Right atrium auricular region (tissue), 2 donors: ENCODE measurements around the gene HDHD5. TPM values are rescaled to one million over a fixed set of nuclear protein-coding genes. Genes with fewer than 3 reads are reported as not detected.

Experiments
- DNase-seq: peaks from one replicate; pipeline ENCODE4 v3.0.0-alpha.2; 2019; ENCODE audit warnings: low spot score
- H3K27ac ChIP-seq, 2 donors: fragments of 200-600 bp; sonication (generic); 1 replicate in 1 of 2; 2 replicates in 1 of 2; pipeline ENCODE4 v1.5.1; 2016 to 2019
- H3K27me3 ChIP-seq, 2 donors: fragments of 200-600 bp; sonication (generic); one replicate each; pipeline versions ENCODE4 v1.5.1 to v1.6.0; 2017 to 2019
- H3K36me3 ChIP-seq: fragments of 200-600 bp; sonication (generic); one replicate; pipeline ENCODE4 v1.5.1; 2016
- H3K4me1 ChIP-seq, 2 donors: fragments of 200-600 bp; sonication (generic); one replicate each; pipeline versions ENCODE4 v1.5.1 to v1.6.0; 2017 to 2019
- H3K4me3 ChIP-seq, 2 donors: fragments of 200-600 bp; sonication (generic); 1 replicate in 1 of 2; 2 replicates in 1 of 2; pipeline ENCODE4 v1.5.1; 2017 to 2019; ENCODE audit warnings: mild to moderate bottlenecking in 1 of 2, moderate library complexity in 1 of 2
- H3K9me3 ChIP-seq, 2 donors: fragments of 200-600 bp; sonication (generic); one replicate each; pipeline ENCODE4 v1.5.1; 2019
- total RNA-seq, 2 donors: library from RNA; depleted of rRNA; stranded (reverse); fragments of >200 nt; gene quantifications; one replicate each; pipeline ENCODE4 v1.1.0, GENCODE V29; 2016
- TF ChIP-seq, protein P1 (sequence below), 2 donors: fragments of 200-600 bp; sonication (generic); IDR thresholded peaks; one replicate each; pipeline ENCODE4 v1.5.1; 2019; ENCODE audit warnings: antibody characterized with exemption in 2 of 2

Gene HDHD5
- total RNA-seq, 2 donors from 2014 or later = 33.1 to 39.7 TPM

DNA sequence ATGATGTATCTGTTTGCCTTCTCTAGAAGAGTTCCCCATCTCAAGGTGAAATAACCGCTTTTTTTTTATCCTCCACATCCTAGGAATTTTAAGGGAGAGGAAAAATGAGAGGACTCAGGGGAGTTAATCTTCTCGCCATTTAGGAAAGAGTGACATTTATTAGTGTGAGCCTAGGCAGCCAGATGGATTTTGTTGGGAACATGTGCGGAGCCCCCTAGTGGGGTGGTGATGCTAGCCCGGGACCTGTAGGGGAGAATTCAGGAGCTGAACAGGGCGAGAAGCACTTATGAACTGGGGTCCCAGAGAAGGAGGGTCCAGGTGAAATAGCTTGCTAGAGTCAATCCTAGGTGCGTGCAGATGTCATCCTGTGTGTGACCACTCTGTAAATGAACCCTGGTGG, 63.5 kb downstream of the HDHD5 start:
- DNase-seq = no peak
- TF ChIP-seq, protein P1, sequence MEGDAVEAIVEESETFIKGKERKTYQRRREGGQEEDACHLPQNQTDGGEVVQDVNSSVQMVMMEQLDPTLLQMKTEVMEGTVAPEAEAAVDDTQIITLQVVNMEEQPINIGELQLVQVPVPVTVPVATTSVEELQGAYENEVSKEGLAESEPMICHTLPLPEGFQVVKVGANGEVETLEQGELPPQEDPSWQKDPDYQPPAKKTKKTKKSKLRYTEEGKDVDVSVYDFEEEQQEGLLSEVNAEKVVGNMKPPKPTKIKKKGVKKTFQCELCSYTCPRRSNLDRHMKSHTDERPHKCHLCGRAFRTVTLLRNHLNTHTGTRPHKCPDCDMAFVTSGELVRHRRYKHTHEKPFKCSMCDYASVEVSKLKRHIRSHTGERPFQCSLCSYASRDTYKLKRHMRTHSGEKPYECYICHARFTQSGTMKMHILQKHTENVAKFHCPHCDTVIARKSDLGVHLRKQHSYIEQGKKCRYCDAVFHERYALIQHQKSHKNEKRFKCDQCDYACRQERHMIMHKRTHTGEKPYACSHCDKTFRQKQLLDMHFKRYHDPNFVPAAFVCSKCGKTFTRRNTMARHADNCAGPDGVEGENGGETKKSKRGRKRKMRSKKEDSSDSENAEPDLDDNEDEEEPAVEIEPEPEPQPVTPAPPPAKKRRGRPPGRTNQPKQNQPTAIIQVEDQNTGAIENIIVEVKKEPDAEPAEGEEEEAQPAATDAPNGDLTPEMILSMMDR (IDR thresholded peaks at IDR 0.05) = peak in 1 of 2 donors; percentile 42
- Histone ChIP-seq H3K4me1 (peaks cover 0 to 3% of the 10 kb centered on the region in 2 donors), H3K9me3 (no peaks in the 10 kb centered on the region), H3K27me3 (no peaks in the 10 kb centered on the region), H3K27ac (no peak overlapping the region), H3K36me3 (peaks cover 26% of the 10 kb centered on the region), H3K4me3 (no peak overlapping the region)

DNA sequence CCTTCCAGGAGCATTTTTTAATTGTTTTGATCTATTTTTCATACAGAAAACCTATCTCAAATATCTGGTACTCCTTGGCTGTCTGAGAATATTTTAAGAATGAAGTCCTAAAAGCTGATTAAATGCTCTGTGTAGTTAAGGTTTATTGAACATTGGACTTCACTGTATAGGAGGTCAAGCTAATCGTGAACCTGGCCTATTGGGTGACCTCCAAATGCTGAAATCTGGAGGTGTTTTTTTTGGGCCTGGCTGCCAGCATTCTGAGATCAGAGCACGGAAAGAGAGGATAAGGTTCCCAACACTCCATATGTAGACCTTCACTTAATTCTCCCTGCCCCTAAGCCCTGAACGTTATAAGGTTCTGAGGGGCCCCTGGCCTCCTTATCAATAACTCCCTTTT, 66.0 kb downstream of the HDHD5 start:
- Histone ChIP-seq H3K27me3 (no peaks in the 10 kb centered on the region), H3K4me1 (peaks cover 0 to 3% of the 10 kb centered on the region in 2 donors)

DNA sequence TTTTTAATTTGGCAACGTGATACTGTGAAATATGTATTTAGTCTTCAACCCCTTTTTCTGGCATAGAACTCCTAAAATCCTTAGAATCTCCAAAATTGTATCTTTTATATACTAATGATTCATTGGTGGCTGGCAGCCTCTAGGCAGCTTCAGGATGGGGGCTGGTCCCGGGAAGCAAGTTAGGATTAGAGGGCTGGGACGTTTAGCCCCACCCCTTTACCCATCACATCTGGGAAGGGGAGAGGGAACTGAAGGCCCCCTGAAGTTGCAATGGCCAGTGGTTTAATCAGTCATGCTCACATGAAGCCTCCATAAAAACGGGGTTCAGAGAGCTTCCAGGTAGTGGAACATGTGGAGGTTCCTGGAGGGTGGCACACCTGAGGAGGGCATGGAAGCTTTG, 67.2 kb downstream of the HDHD5 start:
- DNase-seq = no peak
- no peaks in the 10 kb centered on the region for H3K9me3 ChIP-seq
- no peaks in the 10 kb centered on the region for H3K27me3 ChIP-seq
- no peak overlapping the region for H3K4me3 ChIP-seq
- H3K4me1 ChIP-seq = peaks cover 0 to 11% of the 10 kb centered on the region in 2 donors
- no peak overlapping the region for H3K27ac ChIP-seq
- TF ChIP-seq, protein P1 (IDR thresholded peaks at IDR 0.05) = no peak
- H3K36me3 ChIP-seq = no peaks in the 10 kb centered on the region

More for the DNA sequence above, 66.0 kb downstream of the HDHD5 start:
- Histone ChIP-seq H3K9me3 (no peaks in the 10 kb centered on the region), H3K36me3 (peaks cover 1% of the 10 kb centered on the region), H3K27ac (no peak overlapping the region), H3K4me3 (no peak overlapping the region)
- TF ChIP-seq, protein P1 (IDR thresholded peaks at IDR 0.05) = no peak
- no peak for DNase-seq

DNA sequence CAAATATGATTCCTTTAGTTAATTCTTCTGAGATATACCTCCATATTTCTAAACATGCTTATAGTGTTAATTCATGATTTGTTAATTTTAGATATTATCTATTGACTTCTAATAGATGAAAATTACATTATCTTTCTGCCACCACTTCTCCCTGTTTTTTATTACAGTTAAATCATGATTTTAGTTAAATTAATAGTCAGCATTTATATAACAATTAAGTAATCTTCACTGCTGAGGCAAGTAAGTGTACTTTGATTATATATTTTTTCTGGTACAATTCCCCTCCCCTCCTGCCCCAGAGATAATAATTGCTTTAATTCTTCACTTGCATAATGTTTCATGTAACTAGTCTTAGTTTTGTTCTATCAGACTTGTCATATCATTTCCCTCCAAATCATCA, 68.5 kb downstream of the HDHD5 start:
- TF ChIP-seq, protein P1 (IDR thresholded peaks at IDR 0.05) = no peak

More for the DNA sequence above, 68.5 kb downstream of the HDHD5 start:
- no peaks in the 10 kb centered on the region for H3K27me3 ChIP-seq
- no peak for DNase-seq
- H3K9me3 ChIP-seq = no peaks in the 10 kb centered on the region
- peaks cover 0 to 23% of the 10 kb centered on the region in 2 donors for H3K4me1 ChIP-seq
- H3K27ac ChIP-seq = no peak overlapping the region
- no peaks in the 10 kb centered on the region for H3K36me3 ChIP-seq
- no peak overlapping the region for H3K4me3 ChIP-seq

Other genes starting within 250 kb of the HDHD5 start
- not detected for gene GAB4, start 151.1 kb downstream of the HDHD5 start, total RNA-seq
- gene IL17RA, start 74.3 kb downstream of the HDHD5 start, total RNA-seq = 10 to 100 TPM in 1 of 2 donors, 1 to 10 TPM in 1; 7.9 to 12.2 TPM
- 1 to 10 TPM in 1 of 2 donors, under 1 TPM in 1; 0.55 to 1.1 TPM for gene TMEM121B, start 37.9 kb downstream of the HDHD5 start, total RNA-seq
- gene ADA2, start 60.2 kb upstream of the HDHD5 start, total RNA-seq = 10 to 100 TPM in 1 of 2 donors, 1 to 10 TPM in 1; 8.6 to 19.9 TPM
- 1 to 10 TPM; 4.0 to 4.8 TPM for gene CECR2, start 210.2 kb upstream of the HDHD5 start, total RNA-seq